22Rv1 (cell line): ENCODE results near the gene PMIS2.

Source experiments
- CTCF ChIP-seq: fragments of 450-650 bp; IDR thresholded peaks from 2 replicates; pipeline ENCODE4 v1.5.1; 2017; ENCODE audit warnings: mild to moderate bottlenecking
- ZFX ChIP-seq: fragments of 450-650 bp; IDR thresholded peaks from 2 replicates; pipeline ENCODE4 v1.6.1; 2017; ENCODE audit warnings: antibody characterized with exemption, borderline replicate concordance

- TF ChIP-seq CTCF (peak; percentile 88), ZFX (no peak)
Observed at GRCh38 chr19:35549174-35549788, 36.7 kb upstream of the PMIS2 start.
